Measurements from ENCODE around the gene MRPS34. TPM values are rescaled to one million over a fixed set of nuclear protein-coding genes. Genes with fewer than 3 reads are reported as not detected.

Gene MRPS34
- total RNA-seq, 1 donor from 2014 or later, result 23.5 TPM

DNA sequence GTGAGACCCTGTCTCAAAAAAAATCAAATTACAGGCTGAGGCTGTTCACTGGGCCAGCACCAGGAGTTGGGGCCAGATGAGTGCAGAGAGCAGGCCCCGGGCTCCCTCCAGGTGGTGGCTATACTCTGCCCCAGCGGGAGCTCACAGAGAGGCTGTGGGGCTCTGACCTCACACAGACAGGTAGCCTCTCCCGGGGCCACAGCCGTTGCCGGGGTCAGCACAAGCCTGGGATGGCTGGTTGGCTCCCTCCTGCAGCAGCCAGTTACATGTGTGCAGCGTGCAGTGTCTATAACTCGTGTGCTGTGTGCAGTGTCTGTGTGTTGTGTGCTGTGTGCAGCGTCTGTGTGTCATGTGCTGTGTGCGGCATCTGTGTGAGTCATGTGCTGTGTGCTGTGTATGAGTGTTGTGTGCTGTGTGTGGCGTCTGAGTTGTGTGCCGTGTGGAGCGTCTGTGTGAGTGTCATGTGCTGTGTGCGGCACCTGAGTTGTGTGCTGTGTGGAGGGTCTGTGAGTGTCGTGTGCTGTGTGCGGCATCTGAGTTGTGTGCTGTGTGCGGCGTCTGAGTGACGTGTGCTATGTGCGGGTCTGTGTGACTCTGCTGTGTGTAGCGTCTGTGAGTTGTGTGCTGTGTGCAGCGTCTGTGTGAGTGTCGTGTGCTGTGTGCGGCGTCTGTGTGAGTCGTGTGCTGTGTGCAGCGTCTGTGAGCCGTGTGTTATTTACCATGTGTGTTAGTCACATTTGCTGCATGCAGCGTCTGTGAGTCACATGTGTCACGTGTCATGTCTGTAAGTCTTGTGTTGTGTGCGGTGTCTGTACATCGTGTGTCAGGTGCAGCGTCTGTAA, 46.1 kb downstream of the MRPS34 start:
- no peak for DNase-seq

DNA sequence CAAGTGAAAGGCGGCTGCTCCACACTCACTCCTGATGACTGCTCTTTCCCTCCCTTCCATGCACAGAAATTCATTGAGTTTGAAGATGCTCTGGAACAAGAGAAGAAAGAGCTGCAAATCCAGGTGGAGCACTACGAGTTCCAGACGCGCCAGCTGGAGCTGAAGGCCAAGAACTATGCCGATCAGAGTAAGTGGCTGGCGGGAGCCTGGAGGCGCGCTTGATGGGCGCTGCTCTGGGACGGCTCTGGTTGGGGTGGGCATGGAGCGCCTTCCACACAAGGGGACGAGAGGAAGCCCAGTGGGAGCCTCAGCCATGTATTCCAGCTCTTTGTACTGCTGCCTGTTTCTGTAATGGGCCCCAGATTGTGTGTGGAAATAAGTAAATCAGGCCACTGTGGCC, 48.4 kb downstream of the MRPS34 start:
- no peak for DNase-seq

DNA sequence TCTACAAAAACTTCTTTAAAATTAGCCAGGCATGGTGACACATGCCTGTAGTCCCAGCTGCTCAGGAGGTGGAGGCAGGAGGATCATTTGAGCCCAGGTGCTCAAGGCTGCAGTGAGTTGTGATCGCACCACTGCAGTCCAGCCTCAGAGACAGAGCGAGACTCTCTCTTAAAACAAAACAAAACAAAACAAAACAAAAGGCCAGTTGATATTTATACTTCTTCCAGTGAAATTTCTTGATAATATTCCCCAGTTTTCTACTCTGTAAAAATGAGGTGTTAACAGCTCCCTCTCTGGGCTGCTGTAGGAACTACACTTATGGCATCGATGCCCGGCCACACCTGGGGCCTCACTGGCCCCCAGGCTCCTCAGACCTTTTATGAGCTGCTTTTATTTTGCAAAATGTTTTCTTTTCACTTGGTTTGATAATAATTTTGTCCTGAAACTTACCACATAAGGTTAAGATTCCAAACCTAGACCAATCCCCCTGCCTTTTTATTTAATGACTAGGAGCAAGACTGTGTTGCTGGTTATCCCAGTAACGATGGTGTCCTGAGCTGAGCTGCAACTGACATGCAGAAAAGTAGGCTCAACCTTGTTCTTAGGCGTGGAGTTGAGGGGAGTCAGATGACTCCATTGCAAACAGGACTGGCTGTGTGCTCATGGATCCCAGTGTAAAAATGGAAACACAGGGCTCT, 49.3 kb downstream of the MRPS34 start:
- no peak for DNase-seq

Small RNA genes lying within 50 kb of the gene (small RNA-seq; reads per million reads assigned to genes)
- 0.12 reads per million for gene MIR3177 (ENCODE audit: low replicate concordance)

Other genes with a start within 250 kb of the MRPS34 start
- gene TMEM204, start 239.5 kb downstream of the MRPS34 start, total RNA-seq, result 6.2 TPM
- 15.9 TPM for gene IFT140, start 161.1 kb downstream of the MRPS34 start, total RNA-seq
- 11.3 TPM for gene CRAMP1, start 160.8 kb downstream of the MRPS34 start, total RNA-seq
- 26.9 TPM for gene JPT2, start 94.9 kb downstream of the MRPS34 start, total RNA-seq
- 46.1 TPM for gene MAPK8IP3, start 66.9 kb downstream of the MRPS34 start, total RNA-seq
- 18.1 TPM for gene NME3, start 1.6 kb downstream of the MRPS34 start, total RNA-seq
- 5.5 TPM for gene EME2, start 324 bp downstream of the MRPS34 start, total RNA-seq
- gene SPSB3, start 9.4 kb upstream of the MRPS34 start, total RNA-seq, result 32.7 TPM
- gene NUBP2, start 9.8 kb upstream of the MRPS34 start, total RNA-seq, result 26.0 TPM
- not detected for gene IGFALS, start 20.6 kb upstream of the MRPS34 start, total RNA-seq
- gene HAGH, start 53.7 kb upstream of the MRPS34 start, total RNA-seq, result 31.1 TPM
- gene FAHD1, start 54.1 kb upstream of the MRPS34 start, total RNA-seq, result 26.0 TPM
- gene MEIOB, start 99.0 kb upstream of the MRPS34 start, total RNA-seq, result 0.39 TPM
- 4.3 TPM for gene HS3ST6, start 145.3 kb upstream of the MRPS34 start, total RNA-seq
- gene MSRB1, start 170.1 kb upstream of the MRPS34 start, total RNA-seq, result 9.2 TPM
- gene RPL3L, start 181.6 kb upstream of the MRPS34 start, total RNA-seq, result 14.2 TPM
- gene NDUFB10, start 186.4 kb upstream of the MRPS34 start, total RNA-seq, result 72.4 TPM
- gene RPS2, start 191.7 kb upstream of the MRPS34 start, total RNA-seq, result 1,364 TPM
- not detected for gene RNF151, start 193.7 kb upstream of the MRPS34 start, total RNA-seq
- gene TBL3, start 198.9 kb upstream of the MRPS34 start, total RNA-seq, result 17.5 TPM
- 0.39 TPM for gene NOXO1, start 208.3 kb upstream of the MRPS34 start, total RNA-seq
- gene GFER, start 211.1 kb upstream of the MRPS34 start, total RNA-seq, result 5.8 TPM
- gene SYNGR3, start 216.8 kb upstream of the MRPS34 start, total RNA-seq, result 0.69 TPM
- 12.8 TPM for gene ZNF598, start 236.7 kb upstream of the MRPS34 start, total RNA-seq
- 2.2 TPM for gene NPW, start 246.7 kb upstream of the MRPS34 start, total RNA-seq

All from skin of body (tissue), 3 donors.